Natural killer cell (primary cell): ENCODE results near the gene IZUMO4. TPM values are rescaled to one million over a fixed set of nuclear protein-coding genes. Genes with fewer than 3 reads are reported as not detected.

Source experiments
- ATAC-seq, 3 donors: fragments of 150-1000 bp in 2 of 3; fragments of 200-7000 bp in 1 of 3; cut with Tn5 transposase; 1 replicate in 1 of 3; 2 replicates in 2 of 3; pipeline ENCODE4 v1.10.0; 2021; ENCODE audit warnings: mild to moderate bottlenecking in 2 of 3, moderate library complexity in 2 of 3
- DNase-seq, 2 donors: peaks; one replicate each; pipeline versions ENCODE4 v3.0.0 to v3.0.0-alpha.2; 2013 to 2021; ENCODE audit warnings: mixed read lengths in 1 of 2
- H3K27ac ChIP-seq: one replicate; pipeline ENCODE4 v1.5.1; 2013; ENCODE audit warnings: mild to moderate bottlenecking, low read length
- H3K27me3 ChIP-seq: one replicate; pipeline ENCODE4 v1.6.1; 2013; ENCODE audit warnings: low read length; ENCODE audit not compliant: control insufficient read depth, insufficient read depth
- H3K36me3 ChIP-seq: one replicate; pipeline ENCODE4 v1.6.1; 2013; ENCODE audit warnings: low read length; ENCODE audit not compliant: control insufficient read depth, insufficient read depth
- H3K4me1 ChIP-seq: one replicate; pipeline ENCODE4 v1.6.1; 2013; ENCODE audit warnings: low read length; ENCODE audit not compliant: control insufficient read depth, insufficient read depth
- H3K4me3 ChIP-seq: one replicate; pipeline ENCODE4 v1.5.1; 2013; ENCODE audit warnings: low read length
- H3K9me3 ChIP-seq: one replicate; pipeline ENCODE4 v1.6.1; 2013; ENCODE audit warnings: low read length; ENCODE audit not compliant: control insufficient read depth, insufficient read depth
- H3K27ac Mint-ChIP-seq, 2 donors: one replicate each; pipeline ENCODE4 v1.8.0; 2022; ENCODE audit warnings: mild to moderate bottlenecking in 2 of 2, mixed read lengths in 2 of 2, moderate library complexity in 1 of 2
- H3K27me3 Mint-ChIP-seq, 2 donors: one replicate each; pipeline ENCODE4 v1.8.0; 2022; ENCODE audit warnings: low read depth in 2 of 2, mixed read lengths in 2 of 2
- H3K36me3 Mint-ChIP-seq: one replicate; pipeline ENCODE4 v1.8.0; 2022; ENCODE audit warnings: mixed read lengths
- H3K4me1 Mint-ChIP-seq, 2 donors: one replicate each; pipeline ENCODE4 v1.8.0; 2022; ENCODE audit warnings: mixed read lengths in 2 of 2
- H3K4me3 Mint-ChIP-seq: one replicate; pipeline ENCODE4 v1.8.0; 2022; ENCODE audit warnings: mild to moderate bottlenecking, moderate library complexity, mixed read lengths
- H3K9me3 Mint-ChIP-seq, 2 donors: one replicate each; pipeline ENCODE4 v1.8.0; 2022; ENCODE audit warnings: mixed read lengths in 2 of 2
- WGBS: methylation state at CpG from one replicate; pipeline ENCODE4 v1.1.7; 2013; ENCODE audit warnings: missing lambda C conversion rate; ENCODE audit not compliant: insufficient coverage; 5-methylcytosine and 5-hydroxymethylcytosine counted together
- intact Hi-C: fragments of 100-400 bp; cut with micrococcal nuclease; formaldehyde crosslinking; loops from one replicate; pipeline ENCODE4 v1.14.2; 2022
- total RNA-seq, 4 donors: library from RNA; stranded (reverse); fragments of 120-200 nt in 1 of 4; gene quantifications; one replicate each; pipeline versions ENCODE4 v1.2.3 to v1.2.4, GENCODE V29; 2013 to 2022
- TF ChIP-seq, protein P1 (sequence below): fragments of 200-600 bp; IDR thresholded peaks from one replicate; pipeline ENCODE4 v1.8.0; 2022; ENCODE audit warnings: antibody characterized with exemption

Gene IZUMO4, protein sequence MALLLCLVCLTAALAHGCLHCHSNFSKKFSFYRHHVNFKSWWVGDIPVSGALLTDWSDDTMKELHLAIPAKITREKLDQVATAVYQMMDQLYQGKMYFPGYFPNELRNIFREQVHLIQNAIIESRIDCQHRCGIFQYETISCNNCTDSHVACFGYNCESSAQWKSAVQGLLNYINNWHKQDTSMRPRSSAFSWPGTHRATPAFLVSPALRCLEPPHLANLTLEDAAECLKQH
- 1 to 10 TPM; 3.3 to 7.6 (median 7.1) TPM for total RNA-seq
- total RNA-seq (2013): 4.8 TPM

DNA sequence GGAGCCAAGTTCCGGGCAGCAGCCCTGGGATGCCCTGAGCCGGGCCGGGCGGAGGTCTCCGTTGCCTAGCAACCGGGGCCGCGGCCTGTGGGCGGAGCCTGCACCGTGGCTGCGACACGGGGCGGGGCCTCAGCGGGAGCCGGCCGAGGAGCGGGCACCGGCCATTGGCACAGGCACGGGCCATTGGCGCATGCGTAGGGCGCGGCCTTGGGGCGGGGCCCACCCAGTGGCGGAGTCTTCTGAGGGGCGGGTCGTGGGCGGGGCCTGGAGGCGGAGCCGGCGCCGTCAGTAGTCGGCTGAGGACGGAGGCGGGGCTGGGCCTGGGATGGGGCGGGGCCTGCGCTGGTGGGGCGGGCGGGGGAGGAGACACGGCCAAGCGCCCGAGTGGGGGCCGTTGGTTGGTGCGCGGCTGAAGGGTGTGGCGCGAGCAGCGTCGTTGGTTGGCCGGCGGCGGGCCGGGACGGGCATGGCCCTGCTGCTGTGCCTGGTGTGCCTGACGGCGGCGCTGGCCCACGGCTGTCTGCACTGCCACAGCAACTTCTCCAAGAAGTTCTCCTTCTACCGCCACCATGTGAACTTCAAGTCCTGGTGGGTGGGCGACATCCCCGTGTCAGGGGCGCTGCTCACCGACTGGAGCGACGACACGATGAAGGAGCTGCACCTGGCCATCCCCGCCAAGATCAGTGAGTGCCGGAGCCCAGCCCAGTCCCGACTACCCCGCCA lies at the start of gene IZUMO4:
TSS of gene IZUMO4 (plus strand) at position 436 of the 723 bp plus-strand sequence. CDS start at position 467, 31 bp downstream.
- DNase-seq (peak; percentile 99), ATAC-seq (peak; percentile 80 to 92 (median 83))
- TF ChIP-seq, protein P1, sequence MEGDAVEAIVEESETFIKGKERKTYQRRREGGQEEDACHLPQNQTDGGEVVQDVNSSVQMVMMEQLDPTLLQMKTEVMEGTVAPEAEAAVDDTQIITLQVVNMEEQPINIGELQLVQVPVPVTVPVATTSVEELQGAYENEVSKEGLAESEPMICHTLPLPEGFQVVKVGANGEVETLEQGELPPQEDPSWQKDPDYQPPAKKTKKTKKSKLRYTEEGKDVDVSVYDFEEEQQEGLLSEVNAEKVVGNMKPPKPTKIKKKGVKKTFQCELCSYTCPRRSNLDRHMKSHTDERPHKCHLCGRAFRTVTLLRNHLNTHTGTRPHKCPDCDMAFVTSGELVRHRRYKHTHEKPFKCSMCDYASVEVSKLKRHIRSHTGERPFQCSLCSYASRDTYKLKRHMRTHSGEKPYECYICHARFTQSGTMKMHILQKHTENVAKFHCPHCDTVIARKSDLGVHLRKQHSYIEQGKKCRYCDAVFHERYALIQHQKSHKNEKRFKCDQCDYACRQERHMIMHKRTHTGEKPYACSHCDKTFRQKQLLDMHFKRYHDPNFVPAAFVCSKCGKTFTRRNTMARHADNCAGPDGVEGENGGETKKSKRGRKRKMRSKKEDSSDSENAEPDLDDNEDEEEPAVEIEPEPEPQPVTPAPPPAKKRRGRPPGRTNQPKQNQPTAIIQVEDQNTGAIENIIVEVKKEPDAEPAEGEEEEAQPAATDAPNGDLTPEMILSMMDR: peak; percentile 25
- peaks cover 19 to 35% of the 10 kb centered on the region in 2 donors for H3K4me1 Mint-ChIP-seq
- peaks cover 53% of the 10 kb centered on the region for H3K4me1 ChIP-seq
- H3K36me3 ChIP-seq: peaks cover 28% of the 10 kb centered on the region
- H3K4me3 Mint-ChIP-seq: peak within 1 kb of the TSS; percentile 98
- intact Hi-C loops: loop anchor here (1.0 to 5.0 kb wide), 5 partner anchors 9 to 78 kb away; partner anchors contain the start of gene AP3D1
- H3K36me3 Mint-ChIP-seq: no peaks in the 10 kb centered on the region
- no peaks in the 10 kb centered on the region for H3K27me3 ChIP-seq
- peak within 1 kb of the TSS; percentile 87 for H3K27ac ChIP-seq
- H3K27ac Mint-ChIP-seq: peak within 1 kb of the TSS; percentile 88 to 90
- H3K27me3 Mint-ChIP-seq: no peaks in the 10 kb centered on the region
- no peaks in the 10 kb centered on the region for H3K9me3 ChIP-seq
- no peaks in the 10 kb centered on the region for H3K9me3 Mint-ChIP-seq
- under 1% methylated on average over 70 of the region's 70 CpGs for WGBS
- H3K4me3 ChIP-seq: peak within 1 kb of the TSS; percentile 69

DNA sequence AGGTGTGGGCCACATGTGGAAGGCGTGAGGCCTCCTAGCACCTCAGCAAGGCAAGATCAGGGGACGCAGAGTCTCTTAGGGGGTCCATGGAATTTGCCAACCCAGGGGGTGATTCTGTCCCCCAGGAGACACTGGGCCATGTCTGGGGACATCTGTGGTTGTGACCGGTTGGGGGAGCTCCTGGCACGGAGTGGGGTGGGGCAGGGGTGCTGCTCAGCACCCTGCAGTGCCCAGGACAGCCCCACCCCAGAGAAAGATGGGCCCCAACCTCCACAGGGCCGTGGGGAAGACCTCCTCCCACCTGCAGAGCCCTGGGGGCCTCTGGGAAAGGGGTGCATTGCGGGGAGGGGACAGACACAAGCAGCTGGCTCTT lies 49.7 kb upstream of the IZUMO4 start:
- H3K27ac Mint-ChIP-seq: peak overlapping the region in 1 of 2 donors; percentile 89

GRCh38 chr19:2047449-2048103 lies 49.1 kb upstream of the IZUMO4 start:
- H3K4me3 Mint-ChIP-seq: no peak overlapping the region
- ATAC-seq (no peak), DNase-seq (no peak)
- H3K9me3 Mint-ChIP-seq: no peaks in the 10 kb centered on the region
- Histone ChIP-seq H3K4me3 (no peak overlapping the region), H3K4me1 (peaks cover 88% of the 10 kb centered on the region), H3K9me3 (no peaks in the 10 kb centered on the region), H3K27me3 (no peaks in the 10 kb centered on the region), H3K36me3 (peaks cover 45% of the 10 kb centered on the region), H3K27ac (peak overlapping the region; percentile 16)
- intact Hi-C loops: no loop called here
- 67% methylated on average over 22 of the region's 22 CpGs for WGBS
- H3K27me3 Mint-ChIP-seq: no peaks in the 10 kb centered on the region
- H3K4me1 Mint-ChIP-seq: peaks cover 10 to 50% of the 10 kb centered on the region in 2 donors
- TF ChIP-seq, protein P1: no peak
- no peaks in the 10 kb centered on the region for H3K36me3 Mint-ChIP-seq
- H3K27ac Mint-ChIP-seq: peak overlapping the region in 1 of 2 donors; percentile 89

More for the DNA sequence above, 49.7 kb upstream of the IZUMO4 start:
- Mint-ChIP-seq H3K4me1 (peaks cover 14 to 50% of the 10 kb centered on the region in 2 donors), H3K27me3 (no peaks in the 10 kb centered on the region), H3K4me3 (no peak overlapping the region), H3K36me3 (no peaks in the 10 kb centered on the region), H3K9me3 (no peaks in the 10 kb centered on the region)
- peaks cover 48% of the 10 kb centered on the region for H3K36me3 ChIP-seq
- H3K27me3 ChIP-seq: no peaks in the 10 kb centered on the region
- TF ChIP-seq, protein P1: no peak
- intact Hi-C loops: no loop called here
- H3K9me3 ChIP-seq: no peaks in the 10 kb centered on the region
- DNase-seq (no peak), ATAC-seq (no peak)
- WGBS: 77% methylated on average over 6 of the region's 6 CpGs
- no peak overlapping the region for H3K27ac ChIP-seq
- peaks cover 87% of the 10 kb centered on the region for H3K4me1 ChIP-seq
- H3K4me3 ChIP-seq: no peak overlapping the region
